ENCODE results near the gene AP2A2. TPM values are rescaled to one million over a fixed set of nuclear protein-coding genes. Genes with fewer than 3 reads are reported as not detected.

Gene AP2A2
- total and polyA plus RNA-seq, 2 donors (not counting 1 experiment from before 2014, with no cell fraction given) = 53.1 to 57.0 TPM

DNA sequence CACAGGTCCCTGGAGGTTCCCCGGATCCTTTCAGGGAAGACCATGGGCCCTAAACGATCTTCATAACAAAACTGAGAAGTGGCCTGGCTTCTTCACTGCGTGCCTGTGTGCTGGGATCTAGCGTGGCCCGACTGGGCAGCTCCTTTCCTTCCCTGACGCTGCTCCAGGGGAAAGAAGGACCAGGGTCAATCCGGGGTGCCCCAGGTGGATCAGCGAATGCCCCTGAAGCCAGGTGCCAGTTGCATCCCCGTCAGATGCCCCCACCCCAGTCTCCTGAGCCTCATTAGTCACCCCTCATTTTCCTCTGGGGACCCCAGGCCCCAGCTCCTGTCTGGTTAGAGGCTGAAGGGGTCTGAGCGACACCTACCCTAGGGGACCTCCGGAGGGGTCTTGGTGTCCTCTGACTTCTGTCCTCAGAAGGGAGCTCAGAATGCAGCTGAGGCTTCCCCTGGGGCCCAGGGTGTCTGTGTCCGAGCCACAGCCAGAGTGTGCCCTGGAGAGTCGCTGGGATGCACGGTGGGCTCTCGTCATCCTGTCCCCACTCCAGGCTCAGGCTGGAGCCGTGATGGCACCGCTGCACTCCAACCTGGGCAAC is 129.5 kb downstream of the AP2A2 start:
- peaks cover 14% of the 10 kb centered on the region for H3K27me3 Mint-ChIP-seq
- Histone ChIP-seq H3K9ac (ENCODE audit: low read length) (no peak overlapping the region), H3K27me3 (replicated peaks in 1 of 4; ENCODE audit: control extremely low read depth in 1 of 4, control insufficient read depth in 3 of 4, insufficient read depth in 4 of 4, low read length in 3 of 4) (peaks cover 0 to 18% (median under 1%) of the 10 kb centered on the region in 4 experiments), H3K4me2 (replicated peaks; ENCODE audit: low read depth, low read length, poor library complexity, severe bottlenecking) (no peak overlapping the region), H3K9me3 (ENCODE audit: control extremely low read depth in 1 of 3, control insufficient read depth in 2 of 3, insufficient read depth in 1 of 3, low read length in 2 of 3) (no peaks in the 10 kb centered on the region), H2AFZ (ENCODE audit: insufficient read depth, low read depth, low read length, poor library complexity, severe bottlenecking) (no peak overlapping the region), H4K20me1 (ENCODE audit: control insufficient read depth, insufficient read depth, low read length, poor library complexity, severe bottlenecking) (no peaks in the 10 kb centered on the region), H3K27ac (ENCODE audit: low read length in 2 of 2) (no peak overlapping the region), H3K4me3 (ENCODE audit: control extremely low read depth in 1 of 5, extremely low read depth in 1 of 5, insufficient read depth in 1 of 5, low read depth in 2 of 5, low read length in 4 of 5) (no peak overlapping the region), H3K36me3 (replicated peaks in 1 of 2; ENCODE audit: control extremely low read depth in 1 of 2, control insufficient read depth in 1 of 2, extremely low read depth in 1 of 2, insufficient read depth in 2 of 2, low read length in 1 of 2) (no peaks in the 10 kb centered on the region), H3K79me2 (ENCODE audit: control insufficient read depth, insufficient read depth, low read length) (no peaks in the 10 kb centered on the region), H3K4me1 (ENCODE audit: control insufficient read depth in 2 of 2, insufficient read depth in 2 of 2, low read length in 2 of 2) (peaks cover 4 to 6% of the 10 kb centered on the region in 2 donors)
- 90% methylated on average over 15 of the region's 17 CpGs for WGBS (ENCODE audit: insufficient coverage)
- no peak overlapping the region for H3K27ac Mint-ChIP-seq
- no peak for DNase-seq
- CTCF ChIA-PET = no interaction called here
- H3K4me1 Mint-ChIP-seq = peaks cover 3% of the 10 kb centered on the region
- no peak for TF ChIP-seq EZH2 (IDR thresholded peaks at IDR 0.05; ENCODE audit: borderline replicate concordance, insufficient read depth, low read depth, low read length, poor library complexity, severe bottlenecking)
- no peak for TF ChIP-seq CTCF (IDR thresholded peaks at IDR 0.05)
- intact Hi-C loops (cut with micrococcal nuclease) = no loop called here
- POLR2A ChIA-PET = no interaction called here
- no peak overlapping the region for H3K4me3 Mint-ChIP-seq
- H3K9me3 Mint-ChIP-seq (ENCODE audit: insufficient read depth) = no peaks in the 10 kb centered on the region
- ATAC-seq (ENCODE audit: low read depth) = no peak

DNA sequence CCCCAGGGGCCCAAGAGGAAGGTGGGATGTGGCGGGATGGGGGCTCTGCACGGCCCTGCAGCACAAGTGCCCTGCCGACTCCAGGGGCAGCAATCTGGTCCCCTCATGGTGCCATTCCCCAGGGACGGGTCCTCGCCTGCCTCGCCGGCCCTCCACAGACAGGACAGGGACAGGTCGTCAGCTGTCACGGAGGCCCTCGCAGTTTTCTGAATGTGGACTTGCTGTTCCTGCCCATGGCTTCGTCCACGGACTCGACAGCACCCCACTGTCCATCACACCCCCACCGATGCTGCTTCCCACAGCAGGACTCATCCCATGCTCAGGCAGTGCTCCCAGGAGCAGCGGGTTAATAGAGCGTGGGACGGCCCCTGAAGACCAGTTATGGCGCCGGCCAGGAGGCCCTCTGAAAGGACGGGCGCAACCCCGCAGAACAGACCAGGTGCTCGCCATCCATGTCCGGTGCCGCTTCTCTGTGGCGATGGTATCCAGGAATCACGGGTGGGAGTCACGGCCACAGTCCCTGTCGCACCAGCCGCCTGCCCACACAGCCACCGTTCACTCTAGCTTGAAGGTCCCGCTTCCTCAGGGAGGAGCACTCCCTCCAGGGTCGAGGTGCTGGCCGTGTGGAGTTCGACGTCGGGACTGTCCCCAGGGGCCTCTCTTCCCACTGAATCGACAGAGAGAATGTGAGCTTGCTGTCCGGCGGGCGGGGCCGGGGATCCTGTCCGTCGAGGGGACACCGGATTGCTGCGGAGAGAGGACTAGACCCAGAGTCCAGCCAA is 130.5 kb downstream of the AP2A2 start:
- no peak overlapping the region for H3K4me2 ChIP-seq (replicated peaks; ENCODE audit: low read depth, low read length, poor library complexity, severe bottlenecking)
- H4K20me1 ChIP-seq (ENCODE audit: control insufficient read depth, insufficient read depth, low read length, poor library complexity, severe bottlenecking) = no peaks in the 10 kb centered on the region
- POLR2A ChIA-PET = no interaction called here
- Mint-ChIP-seq H3K27ac (no peak overlapping the region), H3K9me3 (ENCODE audit: insufficient read depth) (no peaks in the 10 kb centered on the region), H3K27me3 (peaks cover 11% of the 10 kb centered on the region), H3K4me1 (peaks cover under 1% of the 10 kb centered on the region), H3K4me3 (no peak overlapping the region)
- H2AFZ ChIP-seq (ENCODE audit: insufficient read depth, low read depth, low read length, poor library complexity, severe bottlenecking) = no peak overlapping the region
- H3K27me3 ChIP-seq (replicated peaks in 1 of 4; ENCODE audit: control extremely low read depth in 1 of 4, control insufficient read depth in 3 of 4, insufficient read depth in 4 of 4, low read length in 3 of 4) = peaks cover 0 to 11% (median 0%) of the 10 kb centered on the region in 4 experiments
- H3K9ac ChIP-seq (ENCODE audit: low read length) = no peak overlapping the region
- intact Hi-C loops (cut with micrococcal nuclease) = no loop called here
- TF ChIP-seq EZH2 (IDR thresholded peaks at IDR 0.05; ENCODE audit: borderline replicate concordance, insufficient read depth, low read depth, low read length, poor library complexity, severe bottlenecking) (no peak), CTCF (IDR thresholded peaks at IDR 0.05) (no peak)
- DNase-seq (no peak), ATAC-seq (ENCODE audit: low read depth) (no peak)
- H3K79me2 ChIP-seq (ENCODE audit: control insufficient read depth, insufficient read depth, low read length) = no peaks in the 10 kb centered on the region
- H3K27ac ChIP-seq (ENCODE audit: low read length in 2 of 2) = no peak overlapping the region
- WGBS (ENCODE audit: insufficient coverage) = 87% methylated on average over 41 of the region's 46 CpGs
- no peak overlapping the region for H3K4me3 ChIP-seq (ENCODE audit: control extremely low read depth in 1 of 5, extremely low read depth in 1 of 5, insufficient read depth in 1 of 5, low read depth in 2 of 5, low read length in 4 of 5)
- no peaks in the 10 kb centered on the region for H3K9me3 ChIP-seq (ENCODE audit: control extremely low read depth in 1 of 3, control insufficient read depth in 2 of 3, insufficient read depth in 1 of 3, low read length in 2 of 3)
- CTCF ChIA-PET = no interaction called here
- H3K36me3 ChIP-seq (replicated peaks in 1 of 2; ENCODE audit: control extremely low read depth in 1 of 2, control insufficient read depth in 1 of 2, extremely low read depth in 1 of 2, insufficient read depth in 2 of 2, low read length in 1 of 2) = no peaks in the 10 kb centered on the region
- peaks cover 0 to 2% of the 10 kb centered on the region in 2 donors for H3K4me1 ChIP-seq (ENCODE audit: control insufficient read depth in 2 of 2, insufficient read depth in 2 of 2, low read length in 2 of 2)

All from B cell (primary cell).